Hepatocyte (in vitro differentiated cells): ENCODE data around the gene PIEZO1. TPM values are rescaled to one million over a fixed set of nuclear protein-coding genes. Genes with fewer than 3 reads are reported as not detected.
"Not testable (repeated sequence)": the region's sequence is repeated elsewhere in the genome, so short reads cannot be mapped to it uniquely, and the experiment has no call there.

Experiments used
- DNase-seq: peaks from one replicate; pipeline ENCODE4 v3.0.0-alpha.2; 2016; ENCODE audit warnings: low spot score
- H2AFZ ChIP-seq: fragments of 200-600 bp; sonication (generic); 2 replicates; pipeline ENCODE4 v1.6.0; 2016; ENCODE audit warnings: antibody characterized with exemption, mild to moderate bottlenecking
- H3K27ac ChIP-seq: fragments of 200-600 bp; sonication (generic); 2 replicates; pipeline ENCODE4 v1.5.1; 2016; ENCODE audit warnings: mild to moderate bottlenecking
- H3K27me3 ChIP-seq: fragments of 200-600 bp; sonication (generic); 2 replicates; pipeline ENCODE4 v1.6.1; 2016
- H3K36me3 ChIP-seq: fragments of 200-600 bp; sonication (generic); replicated peaks from 2 replicates; pipeline ENCODE4 v1.5.1; 2016; ENCODE audit warnings: low read depth; ENCODE audit not compliant: insufficient read depth
- H3K4me1 ChIP-seq: fragments of 200-600 bp; sonication (generic); 2 replicates; pipeline ENCODE4 v1.5.1; 2016; ENCODE audit warnings: mild to moderate bottlenecking, moderate library complexity; ENCODE audit not compliant: insufficient read depth
- H3K4me2 ChIP-seq: fragments of 200-600 bp; sonication (generic); 2 replicates; pipeline ENCODE4 v1.6.0; 2016
- H3K4me3 ChIP-seq: fragments of 200-600 bp; sonication (generic); 2 replicates; pipeline ENCODE4 v1.5.1; 2016; ENCODE audit warnings: mild to moderate bottlenecking
- H3K79me2 ChIP-seq: fragments of 200-600 bp; sonication (generic); 2 replicates; pipeline ENCODE4 v1.6.0; 2017; ENCODE audit warnings: mild to moderate bottlenecking
- H3K9me2 ChIP-seq: fragments of 200-600 bp; sonication (generic); replicated peaks from 2 replicates; pipeline ENCODE4 v1.6.0; 2017; ENCODE audit warnings: mild to moderate bottlenecking; ENCODE audit not compliant: insufficient read depth
- H3K9me3 ChIP-seq: fragments of 200-600 bp; sonication (generic); 2 replicates; pipeline ENCODE4 v1.5.1; 2016; ENCODE audit warnings: low read depth, mild to moderate bottlenecking
- H4K20me1 ChIP-seq: fragments of 200-600 bp; sonication (generic); 2 replicates; pipeline ENCODE4 v1.6.0; 2016; ENCODE audit warnings: mild to moderate bottlenecking; ENCODE audit not compliant: insufficient read depth, poor library complexity, severe bottlenecking
- EZH2 ChIP-seq: fragments of 200-600 bp; sonication (generic); IDR thresholded peaks from 2 replicates; pipeline ENCODE4 v1.6.1; 2016; ENCODE audit warnings: antibody characterized with exemption, mild to moderate bottlenecking, borderline replicate concordance
- EZH2phosphoT487 ChIP-seq: fragments of 200-600 bp; sonication (generic); IDR thresholded peaks from one replicate; pipeline ENCODE4 v1.6.1; 2018; ENCODE audit warnings: antibody characterized with exemption, mild to moderate bottlenecking, low read depth, moderate library complexity; ENCODE audit not compliant: unreplicated experiment, severe bottlenecking
- WGBS: methylation state at CpG from one replicate; pipeline ENCODE4 v1.1.6; 2016; ENCODE audit warnings: low lambda C conversion rate; ENCODE audit errors: missing lambda C conversion rate; 5-methylcytosine and 5-hydroxymethylcytosine counted together
- polyA plus RNA-seq: library from polyadenylated mRNA; unstranded; fragments of >200 nt; fragmentation: Nextera tagmentation; extraction: Ambion mirVana; gene quantifications from 2 replicates; pipeline ENCODE4 v1.2.1, GENCODE V29; 2016
- total RNA-seq: library from RNA; depleted of rRNA; stranded (reverse); fragments of >200 nt; gene quantifications from 2 replicates; pipeline ENCODE4 v1.2.3, GENCODE V29; 2014
- TF ChIP-seq, protein P1 (sequence below): fragments of 200-600 bp; sonication (generic); IDR thresholded peaks from 2 replicates; pipeline ENCODE4 v1.5.1; 2016; ENCODE audit warnings: antibody characterized with exemption, mild to moderate bottlenecking; ENCODE audit not compliant: poor library complexity

PIEZO1 gene
- total and polyA plus RNA-seq, 2 experiments from 2014 or later, result 70.6 to 77.0 TPM

DNA sequence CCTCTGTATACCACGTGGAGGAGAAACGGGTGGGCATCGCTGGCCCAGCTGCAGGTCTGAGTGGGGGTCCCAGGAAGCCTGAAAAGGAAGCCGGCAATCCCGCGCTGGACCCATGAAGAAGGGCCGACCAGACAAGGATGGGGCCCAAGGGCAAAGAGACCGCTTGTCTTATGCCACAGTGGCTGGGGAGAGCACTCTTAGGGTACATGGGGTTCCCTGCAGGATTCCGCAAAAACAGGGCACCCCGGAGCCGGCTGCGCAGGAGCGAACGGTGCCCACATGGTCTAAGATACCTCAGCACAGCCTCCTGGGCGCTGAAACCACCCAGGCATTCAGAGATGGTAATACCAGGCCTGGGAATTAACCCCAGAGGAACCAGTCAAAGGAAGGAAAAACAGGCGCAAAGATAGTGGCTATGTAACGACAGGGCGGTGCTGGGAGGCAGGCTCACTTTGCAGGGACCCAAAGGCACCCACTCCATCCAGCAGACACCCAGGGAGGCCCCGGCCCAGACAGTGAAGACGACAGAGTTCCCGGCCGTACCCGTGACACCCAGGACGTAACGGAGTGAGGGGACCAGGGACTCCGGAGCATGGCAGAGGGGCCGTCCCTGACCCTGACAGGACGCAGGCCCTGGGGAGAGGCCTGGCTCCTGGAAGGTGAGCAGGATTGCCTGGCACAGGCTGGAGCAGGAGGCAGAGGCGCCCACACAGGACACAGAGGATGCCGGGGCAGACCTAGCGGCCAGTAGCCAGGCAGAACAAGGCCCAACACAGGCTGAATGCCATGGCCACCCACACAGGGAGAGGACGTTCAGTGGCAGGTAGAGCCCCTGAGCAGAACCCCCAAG is 10.3 kb downstream of the PIEZO1 start:
- TF ChIP-seq EZH2, result no peak
- no peak for TF ChIP-seq EZH2phosphoT487
- TF ChIP-seq, protein P1, sequence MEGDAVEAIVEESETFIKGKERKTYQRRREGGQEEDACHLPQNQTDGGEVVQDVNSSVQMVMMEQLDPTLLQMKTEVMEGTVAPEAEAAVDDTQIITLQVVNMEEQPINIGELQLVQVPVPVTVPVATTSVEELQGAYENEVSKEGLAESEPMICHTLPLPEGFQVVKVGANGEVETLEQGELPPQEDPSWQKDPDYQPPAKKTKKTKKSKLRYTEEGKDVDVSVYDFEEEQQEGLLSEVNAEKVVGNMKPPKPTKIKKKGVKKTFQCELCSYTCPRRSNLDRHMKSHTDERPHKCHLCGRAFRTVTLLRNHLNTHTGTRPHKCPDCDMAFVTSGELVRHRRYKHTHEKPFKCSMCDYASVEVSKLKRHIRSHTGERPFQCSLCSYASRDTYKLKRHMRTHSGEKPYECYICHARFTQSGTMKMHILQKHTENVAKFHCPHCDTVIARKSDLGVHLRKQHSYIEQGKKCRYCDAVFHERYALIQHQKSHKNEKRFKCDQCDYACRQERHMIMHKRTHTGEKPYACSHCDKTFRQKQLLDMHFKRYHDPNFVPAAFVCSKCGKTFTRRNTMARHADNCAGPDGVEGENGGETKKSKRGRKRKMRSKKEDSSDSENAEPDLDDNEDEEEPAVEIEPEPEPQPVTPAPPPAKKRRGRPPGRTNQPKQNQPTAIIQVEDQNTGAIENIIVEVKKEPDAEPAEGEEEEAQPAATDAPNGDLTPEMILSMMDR, result no peak
- Histone ChIP-seq H3K9me3 (no peaks in the 10 kb centered on the region), H3K9me2 (no peaks in the 10 kb centered on the region), H3K27me3 (no peaks in the 10 kb centered on the region), H3K27ac (peak overlapping the region; percentile 44), H3K79me2 (peaks cover 57% of the 10 kb centered on the region), H3K4me3 (no peak overlapping the region), H2AFZ (no peak overlapping the region), H3K4me2 (peak overlapping the region; percentile 65), H3K4me1 (peaks cover 51% of the 10 kb centered on the region), H4K20me1 (peaks cover 4% of the 10 kb centered on the region), H3K36me3 (no peaks in the 10 kb centered on the region)
- DNase-seq, result no peak
- WGBS, result 95% methylated on average over 32 of the region's 32 CpGs

DNA sequence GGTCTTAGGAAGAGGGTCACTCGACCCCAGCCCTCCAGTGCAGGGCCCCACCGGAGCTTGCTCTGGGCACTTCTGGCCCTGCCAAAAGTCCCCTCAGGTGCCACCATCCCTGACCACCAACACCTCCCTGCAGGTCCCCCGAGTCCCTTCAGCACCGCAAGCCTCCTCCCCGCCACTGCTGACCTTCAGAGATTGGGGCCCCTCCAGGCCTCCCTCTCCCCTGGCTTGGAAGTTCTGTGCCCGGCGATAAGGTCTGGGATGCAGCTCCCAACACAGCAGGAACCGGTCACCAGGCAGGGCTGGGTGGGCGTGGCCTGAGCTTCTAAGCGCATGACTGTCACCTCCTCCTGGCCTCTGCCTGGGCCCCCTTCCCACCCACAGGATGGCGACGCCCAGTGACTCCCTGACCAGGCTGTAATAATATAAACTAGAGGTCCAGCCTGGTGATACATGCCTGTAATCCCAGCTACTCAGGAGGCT is 11.2 kb downstream of the PIEZO1 start:
- no peak overlapping the region for H3K4me3 ChIP-seq
- no peaks in the 10 kb centered on the region for H3K9me2 ChIP-seq
- H3K9me3 ChIP-seq, result no peaks in the 10 kb centered on the region
- H3K79me2 ChIP-seq, result peaks cover 54% of the 10 kb centered on the region
- peak overlapping the region; percentile 65 for H3K4me2 ChIP-seq
- WGBS, result 56% methylated on average over 12 of the region's 12 CpGs
- no peaks in the 10 kb centered on the region for H4K20me1 ChIP-seq
- no peak overlapping the region for H2AFZ ChIP-seq
- H3K4me1 ChIP-seq, result peaks cover 51% of the 10 kb centered on the region
- peak overlapping the region; percentile 87 for H3K27ac ChIP-seq
- H3K36me3 ChIP-seq, result no peaks in the 10 kb centered on the region
- TF ChIP-seq EZH2phosphoT487 (no peak), EZH2 (no peak)
- TF ChIP-seq, protein P1, result no peak
- H3K27me3 ChIP-seq, result no peaks in the 10 kb centered on the region
- peak; percentile 89 for DNase-seq

GRCh38 chr16:88772871-88773811 is 11.9 kb downstream of the PIEZO1 start:
- peak overlapping the region; percentile 65 for H3K4me2 ChIP-seq
- no peaks in the 10 kb centered on the region for H4K20me1 ChIP-seq

GRCh38 chr16:88771781-88772180 is 13.2 kb downstream of the PIEZO1 start:
- not testable (repeated sequence) for H3K4me3 ChIP-seq, DNase-seq, H2AFZ ChIP-seq, H3K9me3 ChIP-seq, H3K27me3 ChIP-seq, H4K20me1 ChIP-seq, H3K27ac ChIP-seq, H3K36me3 ChIP-seq, H3K4me2 ChIP-seq, H3K9me2 ChIP-seq
- WGBS, result 99% methylated on average over 6 of the region's 23 CpGs
- H3K79me2 ChIP-seq, result peaks cover 57% of the 10 kb centered on the region
- H3K4me1 ChIP-seq, result peaks cover 63% of the 10 kb centered on the region

More at GRCh38 chr16:88772871-88773811, 11.9 kb downstream of the PIEZO1 start:
- TF ChIP-seq EZH2 (no peak), EZH2phosphoT487 (no peak)
- TF ChIP-seq, protein P1, result no peak
- Histone ChIP-seq H3K27me3 (no peaks in the 10 kb centered on the region), H2AFZ (no peak overlapping the region), H3K79me2 (peaks cover 54% of the 10 kb centered on the region), H3K9me2 (no peaks in the 10 kb centered on the region), H3K9me3 (no peaks in the 10 kb centered on the region), H3K4me3 (no peak overlapping the region), H3K36me3 (no peaks in the 10 kb centered on the region), H3K4me1 (peaks cover 58% of the 10 kb centered on the region), H3K27ac (peak overlapping the region; percentile 87)
- peak; percentile 83 for DNase-seq
- WGBS, result 42% methylated on average over 20 of the region's 29 CpGs
